Measurements from ENCODE around the gene PGF.

DNA sequence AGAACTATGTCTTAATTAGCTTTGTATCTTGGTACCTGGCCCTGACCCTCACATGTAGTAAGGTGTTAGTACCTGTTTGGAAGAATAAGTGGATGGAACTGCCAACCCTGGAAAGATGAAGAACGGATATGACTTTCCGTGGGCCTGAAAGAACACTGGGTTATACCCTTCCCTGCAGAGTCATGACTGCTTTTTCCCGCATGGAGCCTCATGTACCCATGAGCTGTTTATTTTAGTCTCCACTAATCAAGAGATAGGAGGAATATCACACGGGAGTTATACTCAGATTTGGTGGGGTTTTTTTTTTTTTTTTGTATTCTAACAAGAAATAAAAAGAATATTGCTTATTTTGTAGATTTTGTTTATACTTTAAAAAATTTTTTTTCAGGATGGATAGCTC is 57.8 kb downstream of the PGF start:
- no peak for TF ChIP-seq POLR2A (IDR thresholded peaks at IDR 0.05)
- TF ChIP-seq, protein P1, sequence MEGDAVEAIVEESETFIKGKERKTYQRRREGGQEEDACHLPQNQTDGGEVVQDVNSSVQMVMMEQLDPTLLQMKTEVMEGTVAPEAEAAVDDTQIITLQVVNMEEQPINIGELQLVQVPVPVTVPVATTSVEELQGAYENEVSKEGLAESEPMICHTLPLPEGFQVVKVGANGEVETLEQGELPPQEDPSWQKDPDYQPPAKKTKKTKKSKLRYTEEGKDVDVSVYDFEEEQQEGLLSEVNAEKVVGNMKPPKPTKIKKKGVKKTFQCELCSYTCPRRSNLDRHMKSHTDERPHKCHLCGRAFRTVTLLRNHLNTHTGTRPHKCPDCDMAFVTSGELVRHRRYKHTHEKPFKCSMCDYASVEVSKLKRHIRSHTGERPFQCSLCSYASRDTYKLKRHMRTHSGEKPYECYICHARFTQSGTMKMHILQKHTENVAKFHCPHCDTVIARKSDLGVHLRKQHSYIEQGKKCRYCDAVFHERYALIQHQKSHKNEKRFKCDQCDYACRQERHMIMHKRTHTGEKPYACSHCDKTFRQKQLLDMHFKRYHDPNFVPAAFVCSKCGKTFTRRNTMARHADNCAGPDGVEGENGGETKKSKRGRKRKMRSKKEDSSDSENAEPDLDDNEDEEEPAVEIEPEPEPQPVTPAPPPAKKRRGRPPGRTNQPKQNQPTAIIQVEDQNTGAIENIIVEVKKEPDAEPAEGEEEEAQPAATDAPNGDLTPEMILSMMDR (IDR thresholded peaks at IDR 0.05): no peak

Data from vagina (tissue), 2 donors.